K562 (cell line): ENCODE measurements around the gene ARL11. TPM values are rescaled to one million over a fixed set of nuclear protein-coding genes. Genes with fewer than 3 reads are reported as not detected.

Experiments used
- ATAC-seq: fragments of 200-7000 bp; cut with Tn5 transposase; 3 replicates; pipeline ENCODE4 v1.9.1; 2020; ENCODE audit warnings: moderate library complexity
- Bru-seq: library from RNA; stranded (reverse); fragments of 400-500 nt; gene quantifications from one replicate; lab custom pipeline; 2021; lab: Mats Ljungman, UMichigan
- BruChase-seq, 2 experiments: library from RNA; stranded (reverse); fragments of 400-500 nt; gene quantifications; one replicate each; lab custom pipeline; 2021; lab: Mats Ljungman, UMichigan
- BruUV-seq: library from RNA; stranded (reverse); fragments of 400-500 nt; replicated peaks from 2 replicates; lab custom pipeline; 2021; lab: Mats Ljungman, UMichigan
- CTCF ChIA-PET: fragments of 300-600 bp; formaldehyde crosslinking; extraction: SDS; loops from one replicate; lab custom pipeline; 2021; ENCODE audit warnings: low intra/inter-chr PET ratio; lab: Yijun Ruan, JAX
- POLR2A ChIA-PET: fragments of 300-600, 350-650 bp; sonication (Branson Sonifier 250); formaldehyde crosslinking; extraction: SDS; loops from one replicate; lab custom pipeline; 2021; ENCODE audit warnings: antibody characterized with exemption, inconsistent platforms; lab: Yijun Ruan, JAX
- DNase-seq, 4 experiments: peaks; one replicate each; pipeline versions ENCODE4 v3.0.0 to v3.0.0-alpha.2; 2011 to 2018; ENCODE audit warnings: low spot score in 3 of 4, mixed read lengths in 3 of 4; ENCODE audit errors: extremely low read depth in 1 of 4
- FAIRE-seq: peaks from 2 replicates; lab custom pipeline; 2011; peaks lifted over from hg19 to GRCh38; lab: Jason Lieb, UNC
- H2AFZ ChIP-seq: 2 replicates; pipeline ENCODE4 v1.6.0; 2011; ENCODE audit warnings: low read depth, low read length, control low read depth, inconsistent platforms
- H3K27ac ChIP-seq: fragments of 200-600 bp; 3 replicates; pipeline ENCODE4 v1.8.0; 2011; ENCODE audit warnings: low read depth, mild to moderate bottlenecking, control low read depth, inconsistent platforms, low read length, moderate library complexity, mixed read lengths; ENCODE audit errors: extremely low read depth
- H3K27me3 ChIP-seq, 2 experiments: fragments of 300-600 bp in 1 of 2; 2 replicates in 1 of 2; 3 replicates in 1 of 2; pipeline versions ENCODE4 v1.6.0 to v1.8.0; 2011; ENCODE audit warnings: inconsistent platforms in 2 of 2, low read length in 2 of 2, mild to moderate bottlenecking in 1 of 2, mixed read lengths in 1 of 2, moderate library complexity in 1 of 2; ENCODE audit not compliant: control insufficient read depth in 2 of 2, insufficient read depth in 2 of 2
- H3K36me3 ChIP-seq: fragments of 300-600 bp; 3 replicates; pipeline ENCODE4 v1.8.0; 2011; ENCODE audit warnings: mild to moderate bottlenecking, low read length, inconsistent platforms; ENCODE audit not compliant: control insufficient read depth, insufficient read depth
- H3K4me1 ChIP-seq, 2 experiments: fragments of 200-600 bp in 1 of 2; replicated peaks in 1 of 2; 2 replicates in 1 of 2; 3 replicates in 1 of 2; pipeline versions ENCODE4 v1.5.1 to v1.8.0; 2011; ENCODE audit warnings: inconsistent platforms in 2 of 2, low read length in 2 of 2, mild to moderate bottlenecking in 1 of 2, mixed read lengths in 1 of 2, moderate library complexity in 1 of 2; ENCODE audit not compliant: control insufficient read depth in 2 of 2, insufficient read depth in 2 of 2
- H3K4me2 ChIP-seq: 2 replicates; pipeline ENCODE4 v1.6.1; 2011; ENCODE audit warnings: low read length, control low read depth, inconsistent platforms, mixed read lengths; ENCODE audit not compliant: insufficient read depth
- H3K4me3 ChIP-seq: fragments of 200-600 bp; sonication (generic), shearing (Covaris generic); 2 replicates; pipeline ENCODE4 v1.5.1; 2016; ENCODE audit warnings: control low read depth, inconsistent platforms
- H3K79me2 ChIP-seq: fragments of 200-600 bp; 3 replicates; pipeline ENCODE4 v1.8.0; 2011; ENCODE audit warnings: low read length, inconsistent platforms; ENCODE audit not compliant: control insufficient read depth, insufficient read depth
- H3K9ac ChIP-seq, 2 experiments: 2 replicates each; pipeline versions ENCODE4 v1.6.0 to v1.6.1; 2011; ENCODE audit warnings: low read depth in 2 of 2, low read length in 2 of 2, control low read depth in 1 of 2, inconsistent platforms in 1 of 2, mild to moderate bottlenecking in 1 of 2, mixed read lengths in 1 of 2; ENCODE audit not compliant: insufficient read depth in 1 of 2
- H3K9me1 ChIP-seq: one replicate; pipeline ENCODE4 v1.6.0; 2011; ENCODE audit warnings: inconsistent platforms, mild to moderate bottlenecking, low read length, moderate library complexity; ENCODE audit not compliant: control insufficient read depth, insufficient read depth
- H3K9me3 ChIP-seq: replicated peaks from 2 replicates; pipeline ENCODE4 v1.5.1; 2011; ENCODE audit warnings: low read depth, low read length, inconsistent platforms; ENCODE audit not compliant: control insufficient read depth, insufficient read depth
- H4K20me1 ChIP-seq: replicated peaks from 2 replicates; pipeline ENCODE4 v1.6.1; 2011; ENCODE audit warnings: low read length, inconsistent platforms, mixed read lengths; ENCODE audit not compliant: control insufficient read depth, insufficient read depth
- AFF1 ChIP-seq, 2 experiments: fragments of 450-650 bp; IDR thresholded peaks; 2 replicates each; pipeline ENCODE4 v1.6.1; 2018; ENCODE audit warnings: mild to moderate bottlenecking in 2 of 2, low read depth in 1 of 2; ENCODE audit not compliant: partially characterized antibody in 2 of 2
- CTBP1 ChIP-seq: fragments of 450-650 bp; IDR thresholded peaks from 2 replicates; pipeline ENCODE4 v1.6.1; 2016; ENCODE audit warnings: borderline replicate concordance
- CXXC5 ChIP-seq: fragments of 250-450 bp; sonication (Bioruptor Pico); IDR thresholded peaks from 2 replicates; pipeline ENCODE4 v1.8.0; 2022; ENCODE audit warnings: inconsistent platforms, mild to moderate bottlenecking, moderate library complexity
- L3MBTL2 ChIP-seq: fragments of 450-650 bp; IDR thresholded peaks from 2 replicates; pipeline ENCODE4 v1.6.1; 2016; ENCODE audit warnings: mild to moderate bottlenecking, moderate library complexity
- MTA1 ChIP-seq: fragments of 450-650 bp; IDR thresholded peaks from 2 replicates; pipeline ENCODE4 v1.6.1; 2017; ENCODE audit warnings: borderline replicate concordance
- NRF1 ChIP-seq, 2 experiments: fragments of 450-650 bp; IDR thresholded peaks in 1 of 2; conservative IDR thresholded peaks in 1 of 2; 2 replicates each; pipeline ENCODE4 v1.6.1; 2014; ENCODE audit warnings: mild to moderate bottlenecking in 2 of 2
- PHF21A ChIP-seq: fragments of 450-650 bp; IDR thresholded peaks from 2 replicates; pipeline ENCODE4 v1.6.1; 2017; ENCODE audit warnings: low read depth, borderline replicate concordance
- PHF8 ChIP-seq: fragments of 200-600 bp; sonication (generic); IDR thresholded peaks from 2 replicates; pipeline ENCODE4 v1.6.1; 2012; ENCODE audit warnings: mixed run types, mild to moderate bottlenecking, inconsistent platforms, low read length, moderate library complexity, borderline replicate concordance
- POLR2A ChIP-seq: fragments of 450-650 bp; conservative IDR thresholded peaks from 2 replicates; pipeline ENCODE4 v1.6.1; 2016
- POLR2G ChIP-seq: fragments of 200-400 bp; formaldehyde crosslinking; IDR thresholded peaks from 2 replicates; pipeline ENCODE4 v1.6.1; 2017; ENCODE audit warnings: low read depth, mild to moderate bottlenecking, antibody characterized with exemption, low read length, moderate library complexity
- RBFOX2 ChIP-seq: fragments of 200-400 bp; formaldehyde crosslinking; IDR thresholded peaks from 2 replicates; pipeline ENCODE4 v1.6.1; 2017; ENCODE audit warnings: low read depth, mild to moderate bottlenecking, low read length, moderate library complexity
- SPI1 ChIP-seq: IDR thresholded peaks from 2 replicates; pipeline ENCODE4 v1.6.1; 2011; ENCODE audit warnings: low read depth, low read length, control low read depth, borderline replicate concordance
- ZFP36 ChIP-seq: fragments of 150-350 bp; IDR thresholded peaks from 2 replicates; pipeline ENCODE4 v1.6.1; 2018; ENCODE audit warnings: low read length, low read depth; ENCODE audit not compliant: partially characterized antibody
- WGBS: fragments of 100-300 bp; shearing (Covaris generic); methylation state at CpG from one replicate; pipeline ENCODE4 v1.1.6; 2016; ENCODE audit warnings: low coverage, mixed read lengths; ENCODE audit not compliant: insufficient coverage; ENCODE audit errors: missing lambda C conversion rate; 5-methylcytosine and 5-hydroxymethylcytosine counted together
- in situ Hi-C: fragments of 300-500 bp; cut with MboI; formaldehyde crosslinking; loops from 4 replicates; pipeline ENCODE4 v1.15.0; 2018; ENCODE audit warnings: inconsistent platforms, mixed read lengths
- intact Hi-C: fragments of 100-400 bp; cut with micrococcal nuclease; formaldehyde crosslinking; loops from 2 replicates; pipeline ENCODE4 v1.14.2; 2022
- long read RNA-seq, 3 experiments: library from polyadenylated mRNA in 2 of 3; library from RNA in 1 of 3; unstranded in 2 of 3; stranded (forward) in 1 of 3; transcript quantifications; one replicate each; pipeline ENCODE4 v2.0.0, GENCODE V29; 2019 to 2022
- polyA minus RNA-seq, 3 experiments: library from RNA; depleted of rRNA, polyadenylated mRNA; stranded (reverse); fragments of >200 nt; gene quantifications; 2 replicates each; pipeline ENCODE4 v1.2.3, GENCODE V29; 2011
- polyA plus RNA-seq, 8 experiments: library from polyadenylated mRNA; depleted of rRNA in 4 of 8; stranded (reverse) in 5 of 8; unstranded in 3 of 8; fragments of >200 nt; fragmentation: Nextera tagmentation in 2 of 8; fragmentation: Illumina TruSeq in 1 of 8; extraction: Ambion mirVana in 2 of 8; extraction: Trizol in 1 of 8; gene quantifications; 2 replicates each; pipeline versions ENCODE4 v1.2.1 to v1.2.3, GENCODE V29; 2011 to 2014; ENCODE audit warnings: inconsistent platforms in 1 of 8, missing spikeins in 1 of 8
- total RNA-seq, 7 experiments: library from RNA; depleted of rRNA in 6 of 7; stranded (reverse); fragments of >200 nt in 6 of 7; fragmentation: Illumina TruSeq in 2 of 7; extraction: Trizol in 2 of 7; gene quantifications; 2 replicates each; pipeline versions ENCODE4 v1.2.1 to v1.2.3, GENCODE V29; 2011 to 2021; ENCODE audit warnings: low replicate concordance in 1 of 7

The ARL11 gene
- total RNA-seq (2011; cell fraction: chromatin; rRNA removed; ENCODE audit: low replicate concordance) = 0.39 and 0.81 TPM in 2 replicates
- 0.53 and 0.67 TPM in 2 replicates for total RNA-seq (2011; cell fraction: nucleolus; rRNA removed)
- total RNA-seq (2011; cell fraction: nucleoplasm; rRNA removed) = 0.81 and 0.99 TPM in 2 replicates
- 0.45 TPM in 2 replicates for total RNA-seq (2014; rRNA removed)
- 0.36 and 0.38 TPM in 2 replicates for total RNA-seq (2014; rRNA removed; fragmentation: Illumina TruSeq; extraction: Trizol)
- total RNA-seq (2015; rRNA removed; fragmentation: Illumina TruSeq; extraction: Trizol) = 0.68 and 0.87 TPM in 2 replicates
- total RNA-seq (2021) = 0.45 and 0.84 TPM in 2 replicates
- polyA plus RNA-seq (2011; rRNA removed) = 0.33 and 0.38 TPM in 2 replicates
- polyA plus RNA-seq (2011; cell fraction: cytosol; rRNA removed) = 0.22 and 0.46 TPM in 2 replicates
- polyA plus RNA-seq (2011; cell fraction: nucleus; rRNA removed) = 0.15 and 0.21 TPM in 2 replicates
- polyA plus RNA-seq (2012) = 0.43 and 1.2 TPM in 2 replicates
- polyA plus RNA-seq (2014; fragmentation: Illumina TruSeq; extraction: Trizol) = 0.53 and 0.56 TPM in 2 replicates
- under 1 TPM; 0.18 to 0.20 TPM for polyA plus RNA-seq (2014; fragmentation: Nextera tagmentation; extraction: Ambion mirVana)
- polyA plus RNA-seq (2014; rRNA removed) = 0.73 and 0.77 TPM in 2 replicates
- polyA minus RNA-seq (2011; rRNA and poly(A)+ RNA removed) = 0.53 and 0.60 TPM in 2 replicates
- not detected in 2 replicates for polyA minus RNA-seq (2011; cell fraction: cytosol; rRNA and poly(A)+ RNA removed)
- 0.40 and 0.56 TPM in 2 replicates for polyA minus RNA-seq (2011; cell fraction: nucleus; rRNA and poly(A)+ RNA removed)
- Bru-seq, nascent RNA = percentile 59 among the genes with signal in this experiment
- percentile 47 among the genes with signal in this experiment for BruChase-seq, experiment 1, labeled RNA remaining after a 2-hour chase
- percentile 45 among the genes with signal in this experiment for BruChase-seq, experiment 2, labeled RNA remaining after a 6-hour chase
- long read RNA-seq, experiment 1, partial matches to known transcripts = 0 of 2 reads
- long read RNA-seq, experiment 1, other reads (novel, unspliced or antisense) = 1 of 2 reads
- long read RNA-seq, experiment 2, partial matches to known transcripts = 0 of 2 reads
- long read RNA-seq, experiment 2, other reads (novel, unspliced or antisense) = 0 of 2 reads
- long read RNA-seq, experiment 3 = 0 reads

GRCh38 chr13:49627831-49628652, at the start of gene ARL11:
ARL11 (plus strand) TSS chr13:49628507; CDS start chr13:49630448, 1,941 bp downstream.
- no peaks in the 10 kb centered on the region for H3K9me3 ChIP-seq
- peaks cover 12 to 21% of the 10 kb centered on the region in 2 experiments; a peak in 4 of 5 replicates for H3K4me1 ChIP-seq
- FAIRE-seq (peak; percentile 70), DNase-seq (peak; percentile 47 to 75 (median 54)), ATAC-seq (peak; percentile 92)
- in situ Hi-C loops = no loop called here
- ChIA-PET POLR2A (interaction anchor here (0.6 to 1.5 kb wide), 4 partner anchors 13 to 1379 kb away, joined by 3 to 5 read pairs (median 4); no protein-coding TSS in a partner anchor), CTCF (no interaction called here)
- H3K9me1 ChIP-seq = no peaks in the 10 kb centered on the region
- no peaks in the 10 kb centered on the region for H3K36me3 ChIP-seq
- H3K4me2 ChIP-seq = peak within 1 kb of the TSS; percentile 72
- no TSS peak for BruUV-seq
- peak within 1 kb of the TSS; percentile 23; the same call in 1 of the 2 replicates for H3K4me3 ChIP-seq
- no peaks in the 10 kb centered on the region for H3K79me2 ChIP-seq
- no peaks in the 10 kb centered on the region for H4K20me1 ChIP-seq
- H3K9ac ChIP-seq = peak within 1 kb of the TSS in 1 of 2 experiments; percentile 79; a peak in 2 of 4 replicates
- peak within 1 kb of the TSS; percentile 94 for H2AFZ ChIP-seq
- H3K27me3 ChIP-seq = no peaks in the 10 kb centered on the region
- intact Hi-C loops = no loop called here
- H3K27ac ChIP-seq = no peak within 1 kb of the TSS; the same call in 2 of the 3 replicates
- 55% methylated on average over 13 of the region's 17 CpGs for WGBS
- peak; percentile 62 for TF ChIP-seq RBFOX2
- TF ChIP-seq ZFP36 = peak; percentile 41
- TF ChIP-seq SPI1 = peak; percentile 60; the same call in 1 of the 2 replicates
- peak; percentile 62; the same call in 1 of the 2 replicates for TF ChIP-seq CTBP1
- 0 out of 2 replicates have a peak, but pooled peaks have one; percentile 16 for TF ChIP-seq CXXC5
- no peak for TF ChIP-seq PHF21A
- TF ChIP-seq NRF1 (conservative IDR thresholded peaks at IDR 0.05 in 1 of 2, IDR thresholded peaks at IDR 0.05 in 1 of 2) = peak; percentile 14 to 34; a peak in 1 of 4 replicates
- TF ChIP-seq L3MBTL2 = peak; percentile 48; the same call in 1 of the 2 replicates
- TF ChIP-seq POLR2A = 0 out of 2 replicates have a peak, but pooled peaks have one; percentile 31
- TF ChIP-seq AFF1 (IDR thresholded peaks at IDR 0.05; ENCODE audit: low read depth in 1 of 2, partially characterized antibody in 2 of 2) = peak in 1 of 2 experiments; percentile 86
- TF ChIP-seq PHF8 = peak; percentile 43; the same call in 1 of the 2 replicates
- no peak for TF ChIP-seq MTA1
- TF ChIP-seq POLR2G = peak; percentile 65
